BE2C (cell line): ENCODE results near the gene CCN6.

Source experiments
- DNase-seq: peaks from one replicate; pipeline ENCODE4 v3.0.0-alpha.2; 2020
- H3K27me3 ChIP-seq: fragments of 250-450 bp; sonication (Bioruptor Pico); 2 replicates; pipeline ENCODE4 v1.5.1; 2020; ENCODE audit warnings: mild to moderate bottlenecking
- H3K36me3 ChIP-seq: fragments of 250-450 bp; sonication (Bioruptor Pico); 2 replicates; pipeline ENCODE4 v1.5.1; 2020; ENCODE audit warnings: mild to moderate bottlenecking
- H3K4me1 ChIP-seq: fragments of 250-450 bp; sonication (Bioruptor Pico); 2 replicates; pipeline ENCODE4 v1.5.1; 2020
- H3K4me3 ChIP-seq: 2 replicates; pipeline ENCODE4 v1.5.1; 2011; ENCODE audit warnings: low read depth, low read length
- H3K9me3 ChIP-seq: fragments of 250-450 bp; sonication (Bioruptor Pico); 2 replicates; pipeline ENCODE4 v1.5.1; 2020
- TF ChIP-seq, protein P1 (sequence below): IDR thresholded peaks from 2 replicates; pipeline ENCODE4 v1.5.1; 2012; ENCODE audit warnings: mild to moderate bottlenecking, low read depth, low read length

The CCN6 gene

DNA sequence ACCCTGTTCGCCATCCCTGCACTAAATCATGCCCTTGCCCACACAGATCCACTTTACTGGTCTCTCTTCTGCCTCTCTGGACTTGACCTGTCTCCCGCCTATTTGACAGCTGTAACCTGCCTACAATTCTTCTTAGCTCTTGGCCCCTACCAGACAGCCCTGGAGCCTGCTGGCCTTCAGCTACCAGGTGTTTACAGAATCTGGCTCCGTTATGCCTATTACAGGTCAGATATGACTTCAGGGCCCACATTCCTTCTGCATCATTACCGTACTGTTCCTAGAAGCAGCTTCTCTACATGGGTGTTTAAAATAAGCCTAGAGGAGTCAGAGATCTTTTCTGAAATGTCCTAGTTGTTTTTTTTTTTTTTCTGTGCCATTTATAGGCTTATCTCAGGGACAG, 45.4 kb upstream of the CCN6 start:
- TF ChIP-seq, protein P1, sequence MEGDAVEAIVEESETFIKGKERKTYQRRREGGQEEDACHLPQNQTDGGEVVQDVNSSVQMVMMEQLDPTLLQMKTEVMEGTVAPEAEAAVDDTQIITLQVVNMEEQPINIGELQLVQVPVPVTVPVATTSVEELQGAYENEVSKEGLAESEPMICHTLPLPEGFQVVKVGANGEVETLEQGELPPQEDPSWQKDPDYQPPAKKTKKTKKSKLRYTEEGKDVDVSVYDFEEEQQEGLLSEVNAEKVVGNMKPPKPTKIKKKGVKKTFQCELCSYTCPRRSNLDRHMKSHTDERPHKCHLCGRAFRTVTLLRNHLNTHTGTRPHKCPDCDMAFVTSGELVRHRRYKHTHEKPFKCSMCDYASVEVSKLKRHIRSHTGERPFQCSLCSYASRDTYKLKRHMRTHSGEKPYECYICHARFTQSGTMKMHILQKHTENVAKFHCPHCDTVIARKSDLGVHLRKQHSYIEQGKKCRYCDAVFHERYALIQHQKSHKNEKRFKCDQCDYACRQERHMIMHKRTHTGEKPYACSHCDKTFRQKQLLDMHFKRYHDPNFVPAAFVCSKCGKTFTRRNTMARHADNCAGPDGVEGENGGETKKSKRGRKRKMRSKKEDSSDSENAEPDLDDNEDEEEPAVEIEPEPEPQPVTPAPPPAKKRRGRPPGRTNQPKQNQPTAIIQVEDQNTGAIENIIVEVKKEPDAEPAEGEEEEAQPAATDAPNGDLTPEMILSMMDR, result no peak
- H3K4me1 ChIP-seq, result no peaks in the 10 kb centered on the region
- no peaks in the 10 kb centered on the region for H3K9me3 ChIP-seq
- no peak for DNase-seq
- no peaks in the 10 kb centered on the region for H3K36me3 ChIP-seq
- H3K4me3 ChIP-seq, result no peak overlapping the region
- no peaks in the 10 kb centered on the region for H3K27me3 ChIP-seq

DNA sequence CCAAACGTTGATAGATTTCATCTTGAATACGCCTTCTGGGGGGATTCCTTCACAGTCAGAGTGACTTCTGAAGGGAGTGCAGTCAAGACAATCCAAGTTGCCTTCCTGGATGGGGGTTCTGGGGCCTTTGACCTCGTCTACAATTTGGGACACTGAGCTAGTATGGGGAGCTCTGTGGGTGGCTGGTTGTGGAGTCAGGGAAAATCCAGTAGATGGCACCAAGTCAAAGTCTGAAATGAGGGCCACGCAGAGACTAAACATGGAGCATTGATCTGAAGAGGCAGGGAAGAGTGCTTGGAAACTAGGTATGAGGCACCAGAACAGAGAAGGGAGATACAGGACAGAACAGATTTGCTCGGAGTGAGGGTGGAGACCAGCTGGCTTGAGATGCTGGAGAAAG, 43.6 kb upstream of the CCN6 start:
- Histone ChIP-seq H3K9me3 (no peaks in the 10 kb centered on the region), H3K4me1 (peaks cover 2% of the 10 kb centered on the region; the same call in 1 of the 2 replicates), H3K4me3 (no peak overlapping the region), H3K27me3 (no peaks in the 10 kb centered on the region), H3K36me3 (no peaks in the 10 kb centered on the region)
- no peak for DNase-seq
- TF ChIP-seq, protein P1, result peak; percentile 16; the same call in 1 of the 2 replicates

DNA sequence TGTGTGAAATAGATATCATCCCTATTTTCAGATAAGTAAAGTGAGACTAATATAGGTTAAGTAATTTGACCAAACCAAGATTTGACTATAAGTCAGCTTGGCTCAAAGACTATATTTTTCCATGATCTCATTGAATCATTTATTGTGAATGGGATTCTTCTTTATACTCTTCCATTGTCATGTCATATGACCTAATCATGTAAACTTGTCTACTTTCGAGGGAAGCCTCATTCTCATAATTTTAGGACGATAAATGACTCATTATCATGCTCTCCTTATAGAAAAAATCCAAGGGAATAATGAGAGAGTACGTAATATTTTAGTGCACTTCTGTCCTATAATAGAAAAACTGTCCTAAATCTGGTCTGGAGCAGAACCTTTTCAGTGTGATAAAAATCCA, 40.9 kb upstream of the CCN6 start:
- no peak for DNase-seq
- TF ChIP-seq, protein P1, result no peak
- H3K36me3 ChIP-seq, result no peaks in the 10 kb centered on the region
- H3K9me3 ChIP-seq, result no peaks in the 10 kb centered on the region
- no peaks in the 10 kb centered on the region for H3K27me3 ChIP-seq
- H3K4me1 ChIP-seq, result peaks cover 2% of the 10 kb centered on the region; the same call in 1 of the 2 replicates
- no peak overlapping the region for H3K4me3 ChIP-seq

DNA sequence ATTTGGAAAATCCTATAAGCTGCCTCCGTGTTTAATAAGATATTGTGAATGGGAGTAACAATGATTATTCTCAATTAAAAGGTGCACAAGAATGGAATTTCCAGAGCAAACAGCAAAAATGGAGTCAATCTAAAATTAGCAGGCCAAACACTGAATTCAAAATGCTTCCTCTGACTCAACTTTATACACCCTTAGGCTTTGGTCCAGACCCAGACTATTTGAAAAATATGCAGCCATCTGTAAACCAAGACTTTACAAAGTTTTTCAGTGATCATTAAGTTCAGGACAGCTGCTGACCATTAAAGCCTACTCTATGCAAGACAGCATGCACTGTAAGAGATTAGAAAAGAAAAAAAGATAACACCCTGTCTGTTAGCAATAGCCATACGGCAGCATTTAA, 39.4 kb upstream of the CCN6 start:
- TF ChIP-seq, protein P1, result no peak
- H3K27me3 ChIP-seq, result no peaks in the 10 kb centered on the region
- no peaks in the 10 kb centered on the region for H3K36me3 ChIP-seq
- no peak for DNase-seq
- no peak overlapping the region for H3K4me3 ChIP-seq
- H3K9me3 ChIP-seq, result no peaks in the 10 kb centered on the region
- peaks cover 2% of the 10 kb centered on the region; the same call in 1 of the 2 replicates for H3K4me1 ChIP-seq

DNA sequence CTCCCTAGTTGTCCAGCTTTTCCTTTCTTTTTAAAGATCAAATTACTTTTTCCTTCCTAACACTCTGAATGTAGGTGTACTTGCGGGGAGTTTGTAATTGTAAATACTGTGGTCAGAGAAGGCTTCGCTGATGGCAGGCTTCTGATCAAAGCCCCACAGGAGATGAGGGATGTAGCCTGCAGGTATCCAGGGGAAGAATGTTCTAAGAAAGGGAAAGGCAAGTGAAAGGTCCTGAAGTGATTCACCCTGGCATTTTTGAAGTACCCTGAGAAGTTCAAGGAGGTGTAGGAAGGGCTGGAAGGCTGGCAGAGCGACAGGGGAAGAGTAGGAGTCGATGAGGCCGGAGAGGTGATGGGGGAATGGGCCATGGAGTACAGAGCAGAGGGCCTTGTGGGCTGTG, 38.2 kb upstream of the CCN6 start:
- Histone ChIP-seq H3K4me3 (no peak overlapping the region), H3K27me3 (no peaks in the 10 kb centered on the region), H3K36me3 (no peaks in the 10 kb centered on the region), H3K4me1 (peaks cover 2% of the 10 kb centered on the region; the same call in 1 of the 2 replicates), H3K9me3 (no peaks in the 10 kb centered on the region)
- TF ChIP-seq, protein P1, result no peak
- no peak for DNase-seq

DNA sequence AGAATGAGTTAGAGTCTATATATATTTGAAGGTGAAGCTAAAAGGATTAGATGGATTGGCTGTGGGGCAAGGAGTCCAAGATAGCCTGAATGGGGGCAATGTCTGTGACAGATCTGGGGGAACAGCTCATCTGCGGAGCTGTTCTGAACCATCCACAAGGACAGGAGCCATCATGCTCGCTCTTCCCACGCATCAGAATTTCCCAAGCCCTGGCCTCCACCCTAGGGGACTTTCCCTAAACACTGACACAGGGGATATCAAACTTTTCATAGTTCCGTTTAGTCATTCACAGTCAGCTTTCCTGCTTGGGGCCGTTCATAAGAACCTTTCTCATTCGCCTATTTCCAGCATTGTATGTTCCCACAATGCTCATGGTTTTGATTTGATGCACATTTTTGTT, 37.6 kb upstream of the CCN6 start:
- Histone ChIP-seq H3K9me3 (no peaks in the 10 kb centered on the region), H3K4me3 (no peak overlapping the region), H3K36me3 (no peaks in the 10 kb centered on the region), H3K27me3 (no peaks in the 10 kb centered on the region), H3K4me1 (peaks cover 2% of the 10 kb centered on the region; the same call in 1 of the 2 replicates)
- no peak for DNase-seq
- TF ChIP-seq, protein P1, result no peak
